ENCODE measurements around the gene TMEM109.

Gene TMEM109, protein sequence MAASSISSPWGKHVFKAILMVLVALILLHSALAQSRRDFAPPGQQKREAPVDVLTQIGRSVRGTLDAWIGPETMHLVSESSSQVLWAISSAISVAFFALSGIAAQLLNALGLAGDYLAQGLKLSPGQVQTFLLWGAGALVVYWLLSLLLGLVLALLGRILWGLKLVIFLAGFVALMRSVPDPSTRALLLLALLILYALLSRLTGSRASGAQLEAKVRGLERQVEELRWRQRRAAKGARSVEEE

DNA sequence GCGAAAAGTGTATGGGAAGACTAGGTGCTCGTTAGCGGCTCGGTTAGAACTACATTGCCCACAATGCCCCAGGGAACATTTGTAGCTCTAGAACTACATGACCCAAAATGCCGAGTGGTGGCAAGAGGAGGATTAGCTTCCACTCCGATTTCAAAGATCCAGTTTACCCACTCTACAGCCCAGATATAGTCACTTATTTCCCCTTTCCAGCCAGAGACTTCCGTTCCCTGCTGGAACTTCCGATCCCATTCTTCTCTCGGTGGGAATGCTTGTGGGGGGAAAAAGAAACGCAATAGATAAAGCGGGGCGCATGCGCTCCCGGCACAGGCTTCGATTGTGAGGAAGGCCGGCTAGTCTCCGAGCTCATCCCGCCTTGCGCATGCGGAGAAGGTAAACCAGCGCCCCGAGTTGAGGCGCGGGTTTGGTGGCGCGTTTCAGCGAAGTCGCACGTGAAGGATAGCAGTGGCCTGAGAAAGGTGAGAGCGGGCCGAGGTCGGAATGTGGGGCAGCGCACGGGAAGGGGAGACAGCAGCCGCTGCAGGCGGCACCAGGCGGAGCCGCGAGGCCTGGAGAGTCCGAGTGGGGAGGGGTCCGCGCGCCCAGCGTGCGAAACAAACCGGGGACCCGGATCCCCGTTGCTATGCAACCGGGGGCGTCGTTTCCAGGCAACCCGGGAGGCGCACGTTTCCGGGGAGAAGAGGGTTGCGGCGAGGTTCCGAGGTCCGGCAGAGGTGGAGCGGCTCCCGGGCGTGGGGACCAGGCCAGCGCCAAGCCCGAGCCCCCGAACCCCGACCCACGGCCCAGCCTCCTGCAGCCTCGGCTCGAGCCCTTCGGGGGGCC lies at the start of gene TMEM109:
Gene TMEM109 (plus strand): TSS at position 366 of the 840 bp plus-strand sequence. CDS start 5,536 bp downstream, outside the sequence.
- DNase-seq, result peak; percentile 89

DNA sequence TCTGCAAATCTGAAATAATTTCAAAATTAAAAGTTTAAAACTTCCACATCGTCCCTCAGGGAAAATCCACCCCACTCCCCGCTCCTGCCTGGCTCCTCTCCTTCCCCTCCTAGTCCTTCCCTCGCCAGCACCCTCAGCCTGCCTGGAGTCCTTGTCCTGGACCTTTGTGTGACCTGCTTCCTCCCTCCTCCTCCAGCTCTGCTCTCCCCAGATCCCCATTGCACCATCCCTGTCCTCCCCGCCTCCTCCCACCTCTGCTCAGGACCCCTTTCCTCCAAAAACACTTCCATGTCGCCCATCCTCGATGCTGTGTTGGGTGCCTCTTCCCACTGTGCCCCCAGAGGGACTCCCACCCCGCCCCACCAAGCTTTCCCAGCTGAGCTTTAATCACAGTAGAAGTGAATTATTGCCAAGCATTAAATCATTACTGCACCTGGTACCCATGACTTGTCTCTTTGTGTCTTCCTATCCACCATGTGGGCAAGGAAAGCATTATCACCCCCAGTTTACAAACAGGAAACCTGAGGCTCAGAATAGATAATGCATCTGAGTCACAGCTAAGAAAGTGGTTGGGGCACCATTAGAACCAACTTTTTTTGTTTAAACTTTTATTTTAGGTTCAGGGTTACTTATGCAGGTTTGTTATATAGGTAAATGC lies 49.0 kb upstream of the TMEM109 start:
- DNase-seq, result no peak

DNA sequence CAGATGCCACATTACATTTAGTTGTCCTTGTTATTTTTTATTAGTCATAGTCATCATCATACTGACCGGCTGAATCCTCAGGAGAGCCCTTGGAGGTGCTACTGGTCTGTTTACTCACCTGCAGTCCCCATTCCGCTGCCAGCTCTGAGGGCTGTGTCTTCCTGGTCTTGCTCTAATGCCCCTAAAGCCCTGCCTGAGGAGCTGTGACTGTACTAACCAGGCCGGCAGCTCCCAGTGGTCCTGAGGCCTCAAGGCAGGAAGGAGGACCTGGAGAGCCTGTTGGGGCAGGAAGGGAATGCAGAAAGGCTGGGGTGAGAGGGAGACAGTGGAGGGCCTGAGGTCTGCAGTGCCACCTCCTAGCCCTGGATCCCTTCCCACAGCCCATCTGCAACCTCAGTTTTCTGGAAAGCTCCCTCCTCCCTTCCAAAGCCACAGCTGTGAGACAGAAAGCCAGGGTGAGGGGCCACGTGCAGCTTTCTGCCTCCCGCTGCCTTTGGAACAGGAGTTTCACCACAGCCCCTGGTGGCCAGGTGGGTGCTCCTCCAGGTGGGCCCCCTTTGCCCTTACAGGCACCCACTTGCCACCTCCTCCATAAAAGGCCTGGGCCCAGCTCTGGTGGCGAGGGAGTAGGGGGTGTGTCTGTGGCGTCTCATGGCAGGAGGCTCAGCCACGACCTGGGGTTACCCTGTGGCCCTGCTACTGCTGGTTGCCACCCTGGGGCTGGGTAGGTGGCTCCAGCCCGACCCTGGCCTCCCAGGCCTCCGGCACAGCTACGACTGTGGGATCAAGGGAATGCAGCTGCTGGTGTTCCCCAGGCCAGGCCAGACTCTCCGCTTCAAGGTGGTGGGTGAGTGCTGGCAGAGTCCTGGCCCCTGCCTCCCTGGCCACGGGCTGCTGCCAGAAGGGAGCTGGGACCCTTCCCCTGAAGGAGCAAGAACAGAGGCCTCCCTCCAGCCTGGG lies 46.8 kb upstream of the TMEM109 start, which contains the start of gene ZP1:
Gene ZP1 (plus strand): TSS at position 632 of the 960 bp plus-strand sequence. CDS start 20 bp downstream, at position 652.
- no peak for DNase-seq

DNA sequence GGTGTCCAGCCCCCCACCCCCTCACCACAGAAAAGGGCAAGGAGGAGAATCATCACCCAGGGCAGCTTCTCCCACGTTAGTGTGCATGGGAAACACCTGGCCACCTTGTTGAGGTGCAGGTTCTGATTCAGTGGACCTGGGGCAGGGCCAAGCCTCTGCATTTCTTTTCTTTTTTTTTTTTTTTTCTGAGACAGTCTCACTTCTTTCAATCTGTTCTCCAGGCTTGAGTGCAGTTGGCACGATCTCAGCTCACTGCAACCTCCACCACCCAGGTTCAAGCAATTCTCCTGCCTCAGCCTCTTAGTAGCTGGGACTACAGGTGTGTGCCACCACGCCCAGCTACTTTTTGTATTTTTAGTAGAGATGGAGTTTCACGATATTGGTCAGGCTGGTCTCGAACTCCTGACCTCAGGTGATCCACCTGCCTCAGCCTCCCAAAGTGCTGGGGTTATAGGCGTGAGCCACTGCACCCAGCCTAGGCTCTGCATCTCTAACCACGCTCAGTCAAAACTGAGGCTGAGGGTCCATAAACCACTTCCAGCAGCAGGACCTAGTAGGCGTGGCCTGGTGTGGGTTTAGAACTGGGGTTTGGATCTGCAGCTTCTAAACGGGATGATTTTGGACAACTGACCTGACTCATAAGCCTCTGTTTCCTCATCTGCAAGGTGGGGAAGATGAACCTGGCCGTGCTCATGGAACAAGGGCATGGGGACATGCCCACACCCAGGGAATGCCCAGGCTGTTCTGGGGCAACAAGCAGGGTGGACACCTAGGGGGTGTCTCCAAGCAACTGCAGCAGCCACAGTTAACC lies 45.9 kb upstream of the TMEM109 start:
- DNase-seq, result no peak

DNA sequence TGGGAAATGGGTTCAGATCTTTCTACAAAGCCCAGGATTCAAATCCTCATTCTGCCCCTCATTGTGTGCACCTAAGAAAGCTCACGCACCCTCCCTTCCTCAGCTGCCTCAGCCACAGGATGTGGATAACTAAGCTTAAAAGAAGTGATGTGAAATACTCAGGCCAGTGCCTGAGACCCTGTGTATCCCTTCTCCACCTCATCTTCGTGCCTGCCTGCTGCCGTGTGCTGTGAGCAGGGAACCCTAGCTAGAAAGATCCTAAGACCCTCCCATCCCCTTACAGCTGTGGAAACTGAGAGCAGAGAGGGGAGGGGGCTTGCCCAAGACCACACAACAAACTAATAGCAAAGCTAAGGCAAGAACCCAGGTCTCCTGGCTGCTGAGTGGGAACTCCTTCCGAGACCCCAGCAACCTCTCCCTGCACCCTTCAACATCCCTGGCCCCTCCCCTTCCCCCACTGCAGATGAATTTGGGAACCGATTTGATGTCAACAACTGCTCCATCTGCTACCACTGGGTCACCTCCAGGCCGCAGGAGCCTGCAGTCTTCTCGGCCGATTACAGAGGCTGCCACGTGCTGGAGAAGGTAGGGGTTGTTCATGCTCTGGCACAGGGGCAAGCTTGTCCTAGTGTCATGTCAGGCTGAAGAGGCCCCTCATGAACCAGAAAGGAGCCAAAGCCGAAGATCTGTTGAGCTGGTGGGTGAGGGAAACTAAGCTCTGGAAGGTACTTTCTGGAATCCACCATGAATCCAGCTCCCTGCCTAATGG lies 45.1 kb upstream of the TMEM109 start:
- DNase-seq, result no peak

DNA sequence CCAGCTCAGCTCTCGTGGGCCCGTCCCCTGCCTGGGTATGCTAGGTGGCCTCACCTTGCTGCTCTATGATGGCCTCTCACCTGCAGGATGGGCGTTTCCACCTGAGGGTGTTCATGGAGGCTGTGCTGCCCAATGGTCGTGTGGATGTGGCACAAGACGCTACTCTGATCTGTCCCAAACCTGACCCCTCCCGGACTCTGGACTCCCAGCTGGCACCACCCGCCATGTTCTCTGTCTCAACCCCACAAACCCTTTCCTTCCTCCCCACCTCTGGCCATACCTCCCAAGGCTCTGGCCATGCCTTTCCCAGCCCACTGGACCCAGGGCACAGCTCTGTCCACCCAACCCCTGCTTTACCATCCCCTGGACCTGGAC lies 44.5 kb upstream of the TMEM109 start:
- no peak for DNase-seq

DNA sequence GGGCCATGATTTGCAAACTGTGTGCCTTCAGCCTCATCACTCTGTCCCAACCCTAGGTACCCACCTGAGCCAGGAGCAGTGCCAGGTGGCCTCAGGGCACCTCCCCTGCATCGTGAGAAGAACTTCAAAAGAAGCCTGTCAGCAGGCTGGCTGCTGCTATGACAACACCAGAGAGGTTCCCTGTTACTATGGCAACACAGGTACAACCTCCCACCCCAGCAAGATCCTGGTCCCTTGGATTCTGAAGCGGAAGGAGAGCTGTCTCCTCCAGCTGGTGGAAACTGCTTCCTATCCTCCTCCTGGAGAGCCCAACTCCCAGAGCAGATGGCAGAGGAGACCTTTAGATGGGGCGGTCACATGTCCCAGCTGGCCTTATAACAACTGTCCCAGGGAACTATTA lies 43.7 kb upstream of the TMEM109 start:
- no peak for DNase-seq

DNA sequence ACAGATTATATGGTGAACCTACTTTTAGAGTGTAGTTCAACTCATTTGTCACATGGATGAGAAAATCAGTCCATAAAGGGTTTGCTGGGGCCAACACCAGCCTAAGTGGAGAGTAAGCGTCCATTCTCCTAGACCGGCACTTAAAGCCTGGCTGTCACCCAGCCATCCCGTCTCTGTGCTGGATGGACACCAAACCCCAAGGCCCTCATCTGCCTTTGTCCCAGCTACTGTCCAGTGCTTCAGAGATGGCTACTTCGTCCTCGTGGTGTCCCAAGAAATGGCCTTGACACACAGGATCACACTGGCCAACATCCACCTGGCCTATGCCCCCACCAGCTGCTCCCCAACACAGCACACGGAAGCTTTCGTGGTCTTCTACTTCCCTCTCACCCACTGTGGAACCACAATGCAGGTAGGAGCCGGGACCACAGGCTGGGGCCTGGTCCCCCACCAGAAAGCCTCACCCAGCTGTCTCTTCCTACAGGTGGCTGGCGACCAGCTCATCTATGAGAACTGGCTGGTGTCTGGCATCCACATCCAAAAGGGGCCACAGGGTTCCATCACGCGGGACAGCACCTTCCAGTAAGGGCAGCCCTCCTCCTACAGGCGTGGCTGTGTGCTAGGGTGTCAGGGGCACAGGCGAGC lies 43.1 kb upstream of the TMEM109 start:
- no peak for DNase-seq

DNA sequence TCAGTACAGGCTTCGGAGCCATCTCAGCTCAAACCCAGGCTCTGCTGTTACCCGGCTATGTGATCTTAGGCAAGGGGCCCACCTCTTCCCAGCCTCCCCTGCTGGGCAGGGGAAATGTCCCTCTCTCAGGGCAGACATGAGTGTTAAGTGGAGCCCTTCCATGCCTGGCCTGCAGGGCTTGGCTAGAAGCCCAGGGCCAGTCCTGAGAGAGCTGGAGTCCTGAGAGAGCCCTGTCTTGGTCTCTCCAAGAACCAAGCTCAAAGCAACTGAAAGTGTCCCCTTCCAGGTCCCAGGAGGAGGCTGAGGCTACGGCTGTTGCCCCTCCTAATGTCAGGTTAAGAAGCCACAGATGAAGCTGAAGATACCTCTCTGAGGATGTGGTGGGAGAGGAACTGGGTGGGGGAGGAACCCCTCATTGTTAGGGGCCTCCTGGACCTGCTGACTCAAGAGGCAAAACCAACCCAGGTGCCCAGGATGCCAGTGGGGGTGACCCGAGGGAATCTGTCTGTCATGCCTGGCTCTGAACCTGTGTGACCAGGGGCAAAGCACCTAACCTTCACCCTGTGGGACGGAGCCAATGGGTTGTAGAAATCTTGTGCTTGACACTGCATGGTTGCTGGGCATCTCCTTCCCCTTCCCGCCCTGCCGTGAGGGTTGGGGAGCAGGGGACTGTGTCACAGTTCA lies 42.4 kb upstream of the TMEM109 start:
- no peak for DNase-seq

DNA sequence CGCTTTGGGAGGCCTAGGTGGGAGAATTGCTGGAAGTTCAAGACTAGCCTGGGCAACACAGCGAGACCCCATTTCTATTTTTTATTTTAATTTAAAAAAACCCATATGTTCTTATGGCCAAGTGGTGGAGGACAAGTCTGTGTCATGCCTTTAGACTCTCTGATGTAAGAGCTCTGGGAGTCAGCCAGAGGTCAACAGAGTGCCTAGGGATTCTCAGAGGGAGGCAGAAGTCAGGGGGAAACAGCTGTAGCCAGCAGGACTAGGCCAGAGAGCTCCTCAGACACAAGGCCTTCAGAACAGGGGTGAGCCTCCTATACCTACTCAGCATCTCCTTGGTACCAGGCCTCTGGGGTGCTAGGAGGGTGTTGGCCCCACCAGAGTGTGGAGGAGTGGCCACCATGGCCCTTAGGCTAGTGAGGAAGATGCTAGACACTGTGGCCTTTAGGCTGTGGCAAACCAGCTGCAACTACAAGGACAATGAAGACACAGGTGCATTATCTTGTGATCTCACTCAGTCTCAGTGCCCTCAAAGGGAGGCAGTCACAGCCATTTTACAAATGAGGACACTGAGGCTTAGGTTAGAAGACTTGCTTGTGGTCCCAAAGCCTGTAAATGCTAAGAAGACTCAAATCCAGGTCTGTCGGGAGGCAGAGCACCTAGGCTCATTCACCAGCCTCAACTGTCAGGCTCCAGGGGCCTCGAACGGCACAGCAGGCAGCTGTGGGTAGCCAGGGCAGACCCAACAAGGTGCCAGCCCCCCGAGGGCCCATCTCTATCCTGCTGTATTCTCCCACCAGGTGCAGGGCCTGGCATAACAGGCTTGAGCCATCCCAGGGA lies 41.6 kb upstream of the TMEM109 start:
- DNase-seq, result no peak

DNA sequence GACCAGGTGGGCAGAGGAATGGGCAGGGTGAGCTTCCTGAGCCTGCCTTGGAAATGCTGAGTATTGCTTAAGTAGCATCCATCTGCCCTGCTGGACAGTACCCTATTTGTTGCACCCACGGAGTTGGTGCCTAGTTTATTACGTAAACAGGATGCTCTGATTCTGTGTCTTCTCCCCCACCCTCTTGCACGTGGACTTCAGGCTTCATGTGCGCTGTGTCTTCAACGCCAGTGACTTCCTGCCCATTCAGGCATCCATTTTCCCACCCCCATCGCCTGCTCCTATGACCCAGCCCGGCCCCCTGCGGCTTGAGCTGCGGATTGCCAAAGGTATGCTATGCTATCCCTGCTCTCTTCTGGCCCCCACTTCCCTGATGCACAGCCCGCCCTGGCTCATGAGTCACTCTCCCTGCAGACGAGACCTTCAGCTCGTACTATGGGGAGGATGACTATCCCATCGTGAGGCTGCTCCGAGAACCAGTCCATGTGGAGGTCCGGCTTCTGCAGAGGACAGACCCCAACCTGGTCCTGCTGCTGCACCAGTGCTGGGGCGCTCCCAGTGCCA lies 40.9 kb upstream of the TMEM109 start:
- DNase-seq, result no peak

DNA sequence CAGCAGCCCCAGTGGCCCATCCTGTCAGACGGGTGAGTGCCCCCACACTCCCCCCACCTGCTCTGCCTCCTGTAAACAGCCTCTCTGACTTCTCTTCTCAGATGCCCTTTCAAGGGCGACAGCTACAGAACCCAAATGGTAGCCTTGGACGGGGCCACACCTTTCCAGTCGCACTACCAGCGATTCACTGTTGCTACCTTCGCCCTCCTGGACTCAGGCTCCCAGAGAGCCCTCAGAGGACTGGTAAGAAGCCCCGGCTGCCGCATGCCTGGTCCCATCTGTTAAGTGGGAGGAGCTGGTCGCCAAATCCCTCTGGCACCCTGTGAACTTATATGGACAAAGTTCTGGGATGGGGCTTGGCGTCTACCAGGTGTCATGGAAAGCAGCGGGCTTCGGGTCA lies 40.4 kb upstream of the TMEM109 start:
- DNase-seq, result no peak

DNA sequence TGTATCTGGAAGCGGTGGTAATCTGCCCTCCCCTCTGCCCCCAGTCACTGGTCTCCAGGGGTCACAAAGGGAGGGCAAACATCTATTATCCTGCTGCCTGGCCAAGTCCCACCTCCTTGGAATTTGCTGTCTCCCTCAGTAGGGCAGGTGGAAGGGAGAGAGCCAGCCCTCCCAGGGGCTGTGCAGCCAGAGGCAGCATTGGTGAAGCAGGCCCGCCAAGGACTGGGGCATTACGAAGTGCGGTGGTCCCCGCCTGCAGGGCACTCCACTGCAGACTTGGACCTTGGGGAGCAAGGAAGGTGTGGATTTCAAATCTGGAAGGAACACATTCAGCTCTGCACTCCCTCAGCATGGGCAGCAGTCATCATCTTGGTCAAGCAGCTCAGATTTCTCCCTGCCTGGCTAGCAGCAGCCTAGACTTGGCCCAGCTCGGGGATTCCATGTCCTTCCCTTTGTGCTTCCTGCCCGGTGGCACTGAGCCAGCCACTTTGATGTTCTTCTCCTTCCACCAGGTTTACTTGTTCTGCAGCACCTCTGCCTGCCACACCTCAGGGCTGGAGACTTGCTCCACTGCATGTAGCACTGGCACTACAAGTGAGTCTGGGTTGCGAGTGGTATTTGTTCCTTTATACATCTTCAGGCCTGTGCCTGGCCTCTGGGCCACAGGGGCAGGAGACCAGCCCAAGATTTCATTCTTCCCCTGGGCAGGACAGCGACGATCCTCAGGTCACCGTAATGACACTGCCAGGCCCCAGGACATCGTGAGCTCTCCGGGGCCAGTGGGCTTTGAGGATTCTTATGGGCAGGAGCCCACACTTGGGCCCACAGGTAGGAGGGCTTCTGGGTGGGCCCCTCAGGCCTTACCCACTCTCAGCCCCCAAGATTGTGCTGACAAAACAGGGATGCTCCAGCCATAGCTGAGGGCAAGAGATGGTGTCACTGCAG lies 39.3 kb upstream of the TMEM109 start:
- DNase-seq, result no peak

DNA sequence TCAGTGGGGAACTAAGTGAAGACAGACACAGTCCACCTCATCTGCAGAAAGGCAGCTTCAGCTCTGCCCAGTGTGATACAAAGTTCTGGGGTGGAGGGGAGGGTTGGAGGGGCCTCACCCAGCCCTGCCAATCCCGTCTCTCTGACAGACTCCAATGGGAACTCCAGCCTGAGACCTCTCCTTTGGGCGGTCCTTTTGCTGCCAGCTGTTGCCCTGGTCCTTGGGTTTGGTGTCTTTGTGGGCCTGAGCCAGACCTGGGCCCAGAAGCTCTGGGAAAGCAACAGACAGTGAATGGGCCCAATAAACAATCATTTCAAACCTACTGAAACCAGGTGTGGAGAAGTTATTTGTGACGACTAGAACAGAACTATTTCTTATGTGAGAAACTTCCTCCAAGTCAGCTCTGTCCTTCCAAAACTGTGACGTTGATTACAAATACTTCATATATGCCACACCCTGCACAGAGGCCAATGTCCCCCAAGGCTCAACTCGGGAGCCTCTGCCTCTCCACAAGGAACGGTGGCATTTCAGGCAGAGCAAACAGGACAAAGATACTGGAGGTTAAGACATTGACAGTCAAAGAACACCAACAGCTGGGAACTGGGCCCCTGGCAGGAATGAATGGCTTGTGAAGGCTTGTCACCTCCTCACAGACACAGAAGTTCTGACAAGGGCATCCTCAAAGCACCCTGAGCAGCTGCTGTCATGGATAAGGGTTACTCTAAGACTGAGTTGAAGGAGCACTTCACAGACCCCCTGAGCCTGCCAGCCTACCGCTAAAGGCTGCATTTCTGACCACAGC lies 38.4 kb upstream of the TMEM109 start:
- no peak for DNase-seq

DNA sequence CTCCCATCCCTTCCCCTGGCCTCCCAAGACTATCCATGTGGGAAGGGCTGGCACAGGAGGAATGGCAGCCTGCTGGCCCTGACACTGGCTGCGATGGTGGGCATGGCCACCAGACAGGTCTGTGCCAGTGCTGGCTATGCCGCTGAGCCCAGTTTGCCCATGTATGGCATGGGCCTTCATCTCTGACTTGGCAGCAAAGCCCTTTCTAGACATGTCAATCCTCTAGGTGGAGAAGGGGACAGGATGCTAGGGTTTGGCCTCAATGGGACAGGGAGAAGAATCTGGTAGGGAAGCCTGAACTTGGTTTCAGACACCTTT lies 37.8 kb upstream of the TMEM109 start:
- DNase-seq, result no peak

All from stimulated activated CD4-positive, alpha-beta T cell treated with anti-CD3 and anti-CD28 coated beads, Interleukin-1b, Interleukin-23, amount 100 ng/mL, for 48 hours (primary cell).